PC-9 (cell line): Measurements from ENCODE around the gene UNC5CL.

ENCODE experiments used
- EZH2 ChIP-seq: fragments of 200-600 bp; sonication (generic); IDR thresholded peaks from 2 replicates; pipeline ENCODE4 v1.8.0; 2017; ENCODE audit warnings: antibody characterized with exemption, low read depth
- TF ChIP-seq, protein P1 (sequence below): fragments of 200-600 bp; sonication (generic); conservative IDR thresholded peaks from 2 replicates; pipeline ENCODE4 v1.6.1; 2017; ENCODE audit warnings: mixed run types, antibody characterized with exemption, mild to moderate bottlenecking, moderate library complexity

DNA sequence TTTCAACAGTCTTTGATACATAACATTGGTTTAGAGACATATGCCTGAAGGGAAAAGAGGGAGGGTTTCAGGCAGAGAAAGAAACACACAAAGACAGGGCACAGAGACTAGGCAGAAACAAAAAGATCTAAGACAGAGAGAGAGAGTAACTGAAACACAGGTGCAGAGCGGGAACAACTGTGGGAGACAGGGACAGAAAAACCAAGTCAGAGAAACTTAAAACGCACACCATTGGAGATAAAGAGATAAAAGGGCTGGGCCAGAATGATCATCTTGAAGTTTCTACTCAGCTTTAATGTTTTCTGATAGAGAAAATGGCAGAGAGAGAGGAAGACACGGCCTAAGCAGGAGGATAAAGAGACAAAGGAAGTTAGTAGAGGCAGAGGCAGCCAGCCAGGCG is 11.8 kb downstream of the UNC5CL start:
- TF ChIP-seq, protein P1, sequence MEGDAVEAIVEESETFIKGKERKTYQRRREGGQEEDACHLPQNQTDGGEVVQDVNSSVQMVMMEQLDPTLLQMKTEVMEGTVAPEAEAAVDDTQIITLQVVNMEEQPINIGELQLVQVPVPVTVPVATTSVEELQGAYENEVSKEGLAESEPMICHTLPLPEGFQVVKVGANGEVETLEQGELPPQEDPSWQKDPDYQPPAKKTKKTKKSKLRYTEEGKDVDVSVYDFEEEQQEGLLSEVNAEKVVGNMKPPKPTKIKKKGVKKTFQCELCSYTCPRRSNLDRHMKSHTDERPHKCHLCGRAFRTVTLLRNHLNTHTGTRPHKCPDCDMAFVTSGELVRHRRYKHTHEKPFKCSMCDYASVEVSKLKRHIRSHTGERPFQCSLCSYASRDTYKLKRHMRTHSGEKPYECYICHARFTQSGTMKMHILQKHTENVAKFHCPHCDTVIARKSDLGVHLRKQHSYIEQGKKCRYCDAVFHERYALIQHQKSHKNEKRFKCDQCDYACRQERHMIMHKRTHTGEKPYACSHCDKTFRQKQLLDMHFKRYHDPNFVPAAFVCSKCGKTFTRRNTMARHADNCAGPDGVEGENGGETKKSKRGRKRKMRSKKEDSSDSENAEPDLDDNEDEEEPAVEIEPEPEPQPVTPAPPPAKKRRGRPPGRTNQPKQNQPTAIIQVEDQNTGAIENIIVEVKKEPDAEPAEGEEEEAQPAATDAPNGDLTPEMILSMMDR = no peak
- TF ChIP-seq EZH2 = no peak
